ENCODE results near the gene REG4.
"Not testable (repeated sequence)": the region's sequence is repeated elsewhere in the genome, so short reads cannot be mapped to it uniquely, and the experiment has no call there.

DNA sequence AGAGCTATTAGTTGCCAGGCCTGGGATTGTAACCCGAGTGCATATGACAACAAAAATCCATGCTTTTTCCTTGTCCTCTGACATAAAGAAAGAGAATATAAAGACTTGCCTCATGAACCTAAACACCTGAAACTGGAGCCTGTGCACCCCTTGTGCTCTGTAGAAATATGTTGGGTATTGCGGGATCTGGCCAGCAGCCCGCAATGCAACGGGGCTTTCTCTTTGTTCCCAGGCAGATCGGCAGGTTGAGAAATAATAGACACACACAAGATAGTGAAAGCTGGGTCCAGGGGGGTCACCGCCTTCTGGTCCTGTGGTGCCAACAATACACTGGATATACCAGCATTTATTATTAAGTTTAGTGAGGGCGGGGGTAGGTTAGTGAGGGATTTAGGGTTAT, 25.2 kb downstream of the REG4 start:
- not testable (repeated sequence) for TF ChIP-seq JUN (CRISPR knock-in tag; IDR thresholded peaks at IDR 0.05); TGIF2 (CRISPR knock-in tag; IDR thresholded peaks at IDR 0.05); ZNF562 (CRISPR knock-in tag; IDR thresholded peaks at IDR 0.05; ENCODE audit: borderline replicate concordance); ZFP36L1 (CRISPR knock-in tag; IDR thresholded peaks at IDR 0.05); ATF2 (CRISPR knock-in tag; IDR thresholded peaks at IDR 0.05); ARID2 (CRISPR knock-in tag; IDR thresholded peaks at IDR 0.05; ENCODE audit: borderline replicate concordance)
- TF ChIP-seq, protein P1, sequence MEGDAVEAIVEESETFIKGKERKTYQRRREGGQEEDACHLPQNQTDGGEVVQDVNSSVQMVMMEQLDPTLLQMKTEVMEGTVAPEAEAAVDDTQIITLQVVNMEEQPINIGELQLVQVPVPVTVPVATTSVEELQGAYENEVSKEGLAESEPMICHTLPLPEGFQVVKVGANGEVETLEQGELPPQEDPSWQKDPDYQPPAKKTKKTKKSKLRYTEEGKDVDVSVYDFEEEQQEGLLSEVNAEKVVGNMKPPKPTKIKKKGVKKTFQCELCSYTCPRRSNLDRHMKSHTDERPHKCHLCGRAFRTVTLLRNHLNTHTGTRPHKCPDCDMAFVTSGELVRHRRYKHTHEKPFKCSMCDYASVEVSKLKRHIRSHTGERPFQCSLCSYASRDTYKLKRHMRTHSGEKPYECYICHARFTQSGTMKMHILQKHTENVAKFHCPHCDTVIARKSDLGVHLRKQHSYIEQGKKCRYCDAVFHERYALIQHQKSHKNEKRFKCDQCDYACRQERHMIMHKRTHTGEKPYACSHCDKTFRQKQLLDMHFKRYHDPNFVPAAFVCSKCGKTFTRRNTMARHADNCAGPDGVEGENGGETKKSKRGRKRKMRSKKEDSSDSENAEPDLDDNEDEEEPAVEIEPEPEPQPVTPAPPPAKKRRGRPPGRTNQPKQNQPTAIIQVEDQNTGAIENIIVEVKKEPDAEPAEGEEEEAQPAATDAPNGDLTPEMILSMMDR (CRISPR knock-in tag; IDR thresholded peaks at IDR 0.05) = not testable (repeated sequence)

Data from HepG2 (cell line).